ENCODE measurements around the gene SMYD3.

Gene SMYD3

DNA sequence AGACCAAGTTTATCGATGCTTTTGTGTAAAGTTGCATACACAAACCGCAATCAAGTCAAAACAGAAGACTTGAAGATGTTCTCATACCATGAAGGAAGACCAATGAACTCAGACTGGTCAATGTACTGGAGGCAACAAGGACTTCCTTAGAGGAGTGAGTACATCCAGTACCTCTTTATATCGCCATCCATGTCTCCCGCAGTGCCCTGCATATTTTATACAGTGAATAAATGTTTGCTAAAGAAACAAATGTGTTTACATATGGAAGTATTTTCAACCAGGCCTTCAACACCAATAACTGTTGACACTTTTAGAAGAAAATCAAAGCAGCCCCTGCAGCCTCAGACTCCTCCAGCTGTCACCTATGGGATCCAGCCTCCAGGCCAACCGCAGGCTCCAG lies 125.6 kb downstream of the SMYD3 start:
- no peaks in the 10 kb centered on the region for H3K9me2 ChIP-seq (replicated peaks; ENCODE audit: low read depth, low read length)
- H3K27me3 ChIP-seq (ENCODE audit: insufficient read depth, low read length, poor library complexity, severe bottlenecking), result no peaks in the 10 kb centered on the region
- no peak overlapping the region for H3K4me3 ChIP-seq (ENCODE audit: low read length, poor library complexity, severe bottlenecking)
- no peak for TF ChIP-seq EZH2phosphoT487 (IDR thresholded peaks at IDR 0.05; ENCODE audit: borderline replicate concordance)
- TF ChIP-seq, protein P1, sequence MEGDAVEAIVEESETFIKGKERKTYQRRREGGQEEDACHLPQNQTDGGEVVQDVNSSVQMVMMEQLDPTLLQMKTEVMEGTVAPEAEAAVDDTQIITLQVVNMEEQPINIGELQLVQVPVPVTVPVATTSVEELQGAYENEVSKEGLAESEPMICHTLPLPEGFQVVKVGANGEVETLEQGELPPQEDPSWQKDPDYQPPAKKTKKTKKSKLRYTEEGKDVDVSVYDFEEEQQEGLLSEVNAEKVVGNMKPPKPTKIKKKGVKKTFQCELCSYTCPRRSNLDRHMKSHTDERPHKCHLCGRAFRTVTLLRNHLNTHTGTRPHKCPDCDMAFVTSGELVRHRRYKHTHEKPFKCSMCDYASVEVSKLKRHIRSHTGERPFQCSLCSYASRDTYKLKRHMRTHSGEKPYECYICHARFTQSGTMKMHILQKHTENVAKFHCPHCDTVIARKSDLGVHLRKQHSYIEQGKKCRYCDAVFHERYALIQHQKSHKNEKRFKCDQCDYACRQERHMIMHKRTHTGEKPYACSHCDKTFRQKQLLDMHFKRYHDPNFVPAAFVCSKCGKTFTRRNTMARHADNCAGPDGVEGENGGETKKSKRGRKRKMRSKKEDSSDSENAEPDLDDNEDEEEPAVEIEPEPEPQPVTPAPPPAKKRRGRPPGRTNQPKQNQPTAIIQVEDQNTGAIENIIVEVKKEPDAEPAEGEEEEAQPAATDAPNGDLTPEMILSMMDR (conservative IDR thresholded peaks at IDR 0.05; ENCODE audit: low read length), result no peak
- no peak overlapping the region for H3K4me2 ChIP-seq (ENCODE audit: low read depth, low read length, poor library complexity, severe bottlenecking)
- no peaks in the 10 kb centered on the region for H3K36me3 ChIP-seq (ENCODE audit: insufficient read depth, low read length)
- H3K79me2 ChIP-seq (ENCODE audit: insufficient read depth, low read length), result peaks cover 16% of the 10 kb centered on the region; the same call in 1 of the 2 replicates
- H3K9me3 ChIP-seq (ENCODE audit: insufficient read depth, low read depth, low read length), result no peaks in the 10 kb centered on the region
- H3K4me1 ChIP-seq (ENCODE audit: insufficient read depth, low read length, poor library complexity, severe bottlenecking), result no peaks in the 10 kb centered on the region
- H4K20me1 ChIP-seq (ENCODE audit: insufficient read depth, low read length, poor library complexity, severe bottlenecking), result no peaks in the 10 kb centered on the region
- no peak overlapping the region for H2AFZ ChIP-seq (ENCODE audit: low read length)
- H3K9ac ChIP-seq (ENCODE audit: low read depth, low read length, poor library complexity, severe bottlenecking), result no peak overlapping the region
- no peaks in the 10 kb centered on the region for H3F3A ChIP-seq (ENCODE audit: low read depth)

DNA sequence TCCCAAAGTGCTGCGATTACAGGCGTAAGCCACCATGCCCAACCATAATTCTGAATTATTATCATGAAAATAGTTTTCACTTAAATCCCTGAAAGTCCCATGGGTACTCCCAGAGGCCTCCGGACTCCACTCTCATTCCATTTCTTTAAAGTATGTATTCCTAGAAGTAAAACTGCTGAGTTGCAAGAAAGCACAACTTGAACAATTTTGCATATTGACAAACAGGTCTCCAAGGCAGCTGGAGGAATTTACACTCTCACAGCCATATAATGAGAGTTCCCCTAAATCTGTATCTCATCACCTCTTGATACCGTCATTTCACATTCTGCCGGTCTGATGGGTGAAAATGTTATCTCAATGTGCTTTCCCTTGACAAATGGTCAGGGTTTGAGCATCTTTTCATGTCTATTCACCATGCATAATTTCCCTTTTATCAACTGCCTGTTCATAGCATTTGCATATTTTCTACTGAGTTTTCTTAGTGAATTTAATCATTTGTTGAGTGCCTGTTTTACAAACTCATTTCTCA lies 129.4 kb downstream of the SMYD3 start:
- H3K4me1 ChIP-seq (ENCODE audit: insufficient read depth, low read length, poor library complexity, severe bottlenecking), result no peaks in the 10 kb centered on the region
- TF ChIP-seq, protein P1 (conservative IDR thresholded peaks at IDR 0.05; ENCODE audit: low read length), result no peak
- no peak for TF ChIP-seq EZH2phosphoT487 (IDR thresholded peaks at IDR 0.05; ENCODE audit: borderline replicate concordance)
- H3K27me3 ChIP-seq (ENCODE audit: insufficient read depth, low read length, poor library complexity, severe bottlenecking), result no peaks in the 10 kb centered on the region
- no peaks in the 10 kb centered on the region for H3F3A ChIP-seq (ENCODE audit: low read depth)
- no peak overlapping the region for H3K4me3 ChIP-seq (ENCODE audit: low read length, poor library complexity, severe bottlenecking)
- no peaks in the 10 kb centered on the region for H4K20me1 ChIP-seq (ENCODE audit: insufficient read depth, low read length, poor library complexity, severe bottlenecking)
- no peak overlapping the region for H2AFZ ChIP-seq (ENCODE audit: low read length)
- no peaks in the 10 kb centered on the region for H3K36me3 ChIP-seq (ENCODE audit: insufficient read depth, low read length)
- H3K79me2 ChIP-seq (ENCODE audit: insufficient read depth, low read length), result peaks cover 12% of the 10 kb centered on the region; the same call in 1 of the 2 replicates
- no peaks in the 10 kb centered on the region for H3K9me2 ChIP-seq (replicated peaks; ENCODE audit: low read depth, low read length)
- H3K4me2 ChIP-seq (ENCODE audit: low read depth, low read length, poor library complexity, severe bottlenecking), result no peak overlapping the region
- no peaks in the 10 kb centered on the region for H3K9me3 ChIP-seq (ENCODE audit: insufficient read depth, low read depth, low read length)
- H3K9ac ChIP-seq (ENCODE audit: low read depth, low read length, poor library complexity, severe bottlenecking), result no peak overlapping the region

DNA sequence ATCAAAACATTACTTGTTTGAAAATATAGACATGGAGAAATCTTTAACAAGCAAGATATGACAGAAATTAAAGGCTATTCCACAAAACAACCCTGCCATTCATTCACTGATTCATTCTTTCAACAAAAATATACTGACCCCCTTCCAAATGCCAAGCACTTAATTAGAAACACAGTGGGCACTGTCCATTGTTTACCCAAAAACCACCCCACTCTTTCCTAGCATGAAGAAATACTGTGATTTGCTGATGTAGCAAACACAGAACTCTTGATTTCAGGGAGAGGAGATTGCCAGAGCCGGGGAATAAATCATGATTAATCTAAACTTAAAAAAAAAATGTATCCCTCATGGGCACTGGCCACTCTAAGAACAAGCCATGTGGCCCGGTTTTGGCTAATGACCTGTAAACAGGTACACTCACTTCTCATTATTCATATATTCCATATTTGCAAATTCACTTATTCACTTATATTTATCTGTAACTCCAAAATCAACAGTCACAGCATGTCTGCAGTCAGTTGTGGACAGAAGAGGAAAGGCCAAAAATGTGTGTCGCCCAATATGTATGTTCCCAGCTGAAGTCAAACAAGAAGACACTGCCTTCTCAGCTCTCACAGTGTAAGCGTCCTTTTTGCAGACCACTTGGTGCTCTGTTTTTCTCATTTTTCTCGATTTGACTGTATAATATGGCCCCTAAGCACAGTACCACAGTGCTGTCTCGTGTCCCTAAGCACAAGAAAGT lies 133.1 kb downstream of the SMYD3 start:
- no peak overlapping the region for H3K4me2 ChIP-seq (ENCODE audit: low read depth, low read length, poor library complexity, severe bottlenecking)
- H3K79me2 ChIP-seq (ENCODE audit: insufficient read depth, low read length), result no peaks in the 10 kb centered on the region

More for the DNA sequence above, 133.1 kb downstream of the SMYD3 start:
- H3F3A ChIP-seq (ENCODE audit: low read depth), result no peaks in the 10 kb centered on the region
- no peaks in the 10 kb centered on the region for H4K20me1 ChIP-seq (ENCODE audit: insufficient read depth, low read length, poor library complexity, severe bottlenecking)
- no peak overlapping the region for H2AFZ ChIP-seq (ENCODE audit: low read length)
- no peak for TF ChIP-seq EZH2phosphoT487 (IDR thresholded peaks at IDR 0.05; ENCODE audit: borderline replicate concordance)
- H3K9ac ChIP-seq (ENCODE audit: low read depth, low read length, poor library complexity, severe bottlenecking), result no peak overlapping the region
- no peaks in the 10 kb centered on the region for H3K27me3 ChIP-seq (ENCODE audit: insufficient read depth, low read length, poor library complexity, severe bottlenecking)
- no peaks in the 10 kb centered on the region for H3K4me1 ChIP-seq (ENCODE audit: insufficient read depth, low read length, poor library complexity, severe bottlenecking)
- no peaks in the 10 kb centered on the region for H3K36me3 ChIP-seq (ENCODE audit: insufficient read depth, low read length)
- no peak overlapping the region for H3K4me3 ChIP-seq (ENCODE audit: low read length, poor library complexity, severe bottlenecking)
- no peaks in the 10 kb centered on the region for H3K9me3 ChIP-seq (ENCODE audit: insufficient read depth, low read depth, low read length)
- H3K9me2 ChIP-seq (replicated peaks; ENCODE audit: low read depth, low read length), result no peaks in the 10 kb centered on the region

All from Loucy (cell line).